ENCODE measurements around the gene DGKZ.

The DGKZ gene

GRCh38 chr11:46381819-46382645, 34.8 kb downstream of the DGKZ start:
- no peak for DNase-seq

DNA sequence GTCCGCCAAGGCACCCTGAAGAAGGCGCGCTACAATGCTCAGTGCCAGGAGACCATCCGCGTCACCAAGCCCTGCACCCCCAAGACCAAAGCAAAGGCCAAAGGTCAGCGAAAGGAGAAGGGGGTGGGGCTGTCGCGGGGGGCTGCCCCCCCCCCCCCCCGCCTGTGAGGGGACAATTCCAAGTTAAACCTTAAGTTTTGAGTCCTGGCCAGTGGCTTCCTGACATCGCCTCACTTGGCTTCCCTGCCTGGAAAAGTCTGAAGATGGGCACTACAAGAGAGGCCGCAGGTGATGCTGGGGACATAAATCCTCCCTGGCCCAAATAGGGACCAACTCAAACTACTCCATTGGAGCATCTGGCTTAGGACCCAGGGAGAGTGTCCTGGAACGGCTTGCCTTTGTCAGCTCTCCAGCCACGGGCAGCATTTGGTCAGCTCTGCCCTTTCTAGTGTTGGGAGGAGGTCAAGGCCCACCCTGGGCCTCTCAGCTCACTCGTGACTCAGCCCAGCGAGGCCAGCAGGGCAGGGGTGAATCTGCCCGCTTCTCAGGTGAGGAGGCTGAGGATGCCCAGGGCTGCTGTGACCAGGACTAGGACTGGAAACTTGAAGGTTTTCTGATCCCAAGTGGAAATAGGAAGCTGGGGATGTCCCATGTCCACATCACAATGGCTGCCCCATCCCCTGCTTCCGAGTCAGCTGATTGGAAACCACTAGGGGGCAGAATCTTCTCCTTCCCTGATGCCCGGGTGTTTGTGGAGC, 35.6 kb downstream of the DGKZ start:
- DNase-seq: no peak

DNA sequence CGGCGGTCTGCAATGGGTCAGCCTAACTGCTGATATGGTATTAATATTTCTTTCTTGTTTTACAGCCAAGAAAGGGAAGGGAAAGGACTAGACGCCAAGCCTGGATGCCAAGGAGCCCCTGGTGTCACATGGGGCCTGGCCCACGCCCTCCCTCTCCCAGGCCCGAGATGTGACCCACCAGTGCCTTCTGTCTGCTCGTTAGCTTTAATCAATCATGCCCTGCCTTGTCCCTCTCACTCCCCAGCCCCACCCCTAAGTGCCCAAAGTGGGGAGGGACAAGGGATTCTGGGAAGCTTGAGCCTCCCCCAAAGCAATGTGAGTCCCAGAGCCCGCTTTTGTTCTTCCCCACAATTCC, 36.1 kb downstream of the DGKZ start:
- no peak for DNase-seq

DNA sequence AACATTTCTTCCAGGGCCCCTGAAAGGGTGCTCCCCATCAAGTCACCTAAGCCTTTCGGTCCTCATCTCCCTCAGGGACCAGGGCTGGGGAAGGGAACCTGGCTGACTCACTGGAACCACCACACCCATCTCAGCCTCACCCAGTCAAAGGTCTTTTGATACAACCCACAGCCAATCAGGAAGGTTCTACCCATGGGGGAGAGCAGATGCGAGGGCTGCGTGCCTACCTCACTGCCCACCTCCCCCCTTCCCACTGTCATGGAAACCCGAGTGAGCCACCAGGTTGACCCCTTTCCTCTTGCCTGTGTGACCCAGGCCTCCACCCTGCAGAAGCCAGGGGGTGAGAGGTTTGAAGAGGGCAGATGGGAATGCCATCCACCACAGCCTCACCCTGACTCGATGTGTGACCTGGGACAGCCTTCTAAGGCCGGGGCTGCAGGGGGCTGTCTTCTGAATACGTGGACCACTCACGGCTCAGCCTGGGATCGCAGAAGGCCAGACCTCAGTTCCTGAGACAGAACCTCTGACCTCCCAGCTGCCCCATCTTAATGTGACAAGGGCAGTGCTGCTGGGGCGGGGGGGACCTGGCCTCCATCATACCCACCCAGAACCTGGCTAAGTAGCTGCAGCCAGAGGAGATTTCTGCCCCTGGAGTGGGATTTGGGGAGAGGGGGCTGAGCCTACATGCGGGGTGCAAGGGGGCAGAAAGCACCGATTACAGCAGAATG, 36.9 kb downstream of the DGKZ start:
- no peak for DNase-seq

GRCh38 chr11:46385169-46386004, 38.1 kb downstream of the DGKZ start:
- no peak for DNase-seq

DNA sequence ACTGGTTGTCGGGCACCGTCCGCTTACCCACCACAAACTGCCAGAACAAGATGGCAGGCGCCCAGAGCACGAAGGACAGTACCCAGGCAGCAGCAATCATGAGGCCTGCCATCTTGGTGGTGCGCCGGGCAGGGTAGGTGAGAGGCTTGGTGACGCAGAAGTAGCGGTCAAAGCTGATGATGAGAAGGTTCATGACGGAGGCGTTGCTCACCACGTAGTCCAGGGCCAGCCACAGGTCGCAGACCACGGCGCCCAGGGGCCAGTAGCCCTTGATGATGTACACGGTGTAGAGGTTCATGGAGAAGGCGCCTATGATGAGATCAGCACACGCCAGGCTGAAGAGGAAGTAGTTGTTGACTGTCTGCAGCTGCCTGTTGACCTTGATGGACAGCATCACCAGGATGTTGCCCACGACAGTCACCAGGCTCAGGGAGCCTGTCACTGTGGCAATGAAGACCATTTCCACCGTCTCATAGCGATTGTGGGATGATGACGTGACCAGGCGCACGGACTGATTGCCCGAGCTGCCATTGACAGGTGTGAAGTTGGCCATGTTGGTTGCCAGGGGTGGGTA, 38.8 kb downstream of the DGKZ start:
- no peak for DNase-seq

GRCh38 chr11:46386674-46387073, 39.4 kb downstream of the DGKZ start:
- no peak for DNase-seq

- DNase-seq: no peak
These were observed 40.2 kb downstream of the DGKZ start for GRCh38 chr11:46387456-46387855.

GRCh38 chr11:46387919-46388618, 40.8 kb downstream of the DGKZ start:
- DNase-seq: no peak

DNA sequence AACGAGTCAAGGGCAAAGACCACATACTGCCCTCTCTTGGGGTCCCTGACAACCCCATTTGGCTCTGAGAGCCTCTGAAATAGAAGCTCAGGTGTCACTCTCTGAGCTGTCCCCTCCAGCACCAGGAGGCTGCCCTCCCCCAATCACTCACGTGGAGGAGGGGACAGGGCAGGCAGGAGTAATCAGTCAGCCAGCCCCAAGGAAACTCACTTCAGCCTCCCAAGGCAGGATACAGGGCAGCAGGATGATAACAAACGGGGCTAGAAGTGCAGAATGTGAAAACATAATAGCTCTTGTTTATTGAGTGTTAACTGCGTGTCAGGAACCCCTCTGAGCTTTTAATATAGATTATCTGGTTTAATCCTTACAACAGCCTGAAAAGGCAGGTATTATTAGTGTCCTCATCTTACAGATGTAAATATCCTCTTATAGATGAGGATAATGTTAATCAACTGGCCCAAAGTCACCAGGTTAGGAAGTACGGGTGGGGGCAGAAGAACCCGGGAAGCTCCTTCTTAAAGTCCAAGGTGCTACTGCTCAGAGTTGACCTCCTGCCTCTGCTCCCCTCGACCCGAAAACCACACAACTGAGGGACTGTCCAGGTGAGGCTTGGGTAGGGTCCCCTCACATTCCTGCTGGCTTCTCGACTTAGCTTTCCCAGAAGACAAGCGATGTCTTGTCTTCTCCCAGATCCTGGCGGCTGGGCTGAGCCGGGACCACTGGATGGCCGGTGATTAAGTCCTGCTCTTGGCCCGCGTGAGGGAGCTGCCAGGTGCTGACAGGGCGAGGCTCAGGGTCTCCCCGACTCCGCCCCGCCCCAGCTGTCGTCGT, 41.6 kb downstream of the DGKZ start:
- no peak for DNase-seq

GRCh38 chr11:46389450-46390330, 42.4 kb downstream of the DGKZ start:
- DNase-seq: peak in 1 of 2 experiments; percentile 31

DNA sequence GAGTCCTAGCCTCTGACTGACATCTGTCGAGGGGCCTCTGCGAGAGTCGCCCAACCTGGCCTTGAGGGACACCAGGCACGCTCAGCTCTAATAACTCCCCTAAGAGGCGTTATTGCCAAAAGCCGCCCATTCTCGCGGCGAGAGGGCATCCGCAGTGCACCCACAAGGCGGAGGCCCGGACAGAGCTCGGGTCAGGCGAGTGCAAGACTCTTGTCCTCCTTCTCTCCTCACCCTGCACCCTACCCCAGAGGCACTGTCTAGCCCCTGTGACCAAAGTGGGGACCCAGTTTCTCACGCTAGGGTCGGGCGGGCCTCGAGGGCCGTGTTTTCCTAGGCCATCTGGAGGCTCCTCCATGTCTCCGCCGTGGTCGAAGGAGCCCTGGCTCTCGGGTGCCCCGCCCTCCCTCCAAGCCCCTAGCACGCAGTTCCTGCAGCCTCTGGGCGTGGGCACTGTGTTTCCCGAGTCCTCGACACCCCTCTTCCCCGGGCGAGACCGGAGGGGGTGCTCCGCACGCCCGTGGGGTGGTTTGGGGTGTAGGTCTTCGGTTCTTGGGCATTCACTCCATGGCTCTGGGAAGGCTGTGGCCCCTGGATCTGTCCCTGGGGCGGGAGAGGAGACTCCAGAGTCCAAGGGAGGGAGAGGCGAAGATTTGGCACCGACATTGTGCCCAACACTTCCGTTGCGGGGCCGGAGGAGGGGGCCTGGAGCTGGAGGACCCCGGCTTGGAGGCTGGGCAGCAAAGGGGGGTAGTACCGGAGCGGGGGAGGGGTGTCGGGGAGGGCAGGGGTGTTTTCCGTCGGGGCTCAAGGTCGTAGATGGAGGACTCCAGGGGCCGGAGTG, 43.3 kb downstream of the DGKZ start:
- DNase-seq: no peak

- no peak for DNase-seq
These were observed 43.9 kb downstream of the DGKZ start for GRCh38 chr11:46391186-46391577.

DNA sequence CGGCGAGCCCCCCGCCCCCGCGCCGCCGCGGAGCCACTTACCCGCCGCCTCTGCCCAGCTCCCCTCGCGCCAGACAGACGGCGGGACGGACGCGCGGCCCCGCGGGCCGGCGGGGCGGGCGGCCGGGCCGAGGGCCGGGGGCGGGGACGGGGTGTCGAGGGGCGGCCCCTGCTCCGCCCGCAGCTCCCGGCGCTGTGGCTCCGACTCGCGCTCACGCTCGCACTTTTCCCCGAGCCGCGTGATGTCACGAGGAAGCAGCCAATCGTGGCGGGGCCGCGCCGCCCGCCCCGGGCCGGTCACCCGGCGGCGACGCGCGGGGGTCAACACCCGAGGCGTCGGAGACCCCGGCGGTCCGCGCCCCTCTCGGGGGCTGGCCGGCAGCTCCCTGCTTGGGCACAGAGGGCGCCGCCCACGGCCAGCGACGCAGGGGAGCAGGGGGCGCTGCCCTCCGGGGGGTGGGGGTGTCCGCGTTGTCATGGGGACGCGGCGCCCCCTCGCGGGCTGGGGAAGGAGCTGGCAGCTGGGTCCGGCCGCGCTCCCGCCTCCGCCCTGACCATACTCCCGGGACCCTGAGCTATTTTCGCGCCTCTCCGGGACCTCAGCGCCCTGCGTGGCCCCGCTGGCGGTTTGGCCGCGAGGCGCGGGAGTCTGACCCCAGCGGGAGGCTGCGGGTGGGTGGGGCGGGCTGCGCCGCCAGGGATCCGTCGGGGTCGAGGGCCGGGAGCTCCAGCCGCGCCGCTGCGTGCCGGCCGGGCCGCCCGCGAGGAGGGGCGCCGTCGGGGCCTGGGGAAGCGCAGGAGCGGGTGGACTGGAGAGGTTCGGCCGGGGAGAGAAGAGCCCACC, 44.5 kb downstream of the DGKZ start, which contains the start of gene CHRM4:
TSS of gene CHRM4 (minus strand) at position 199 of the 843 bp plus-strand sequence. CDS start 5,219 bp downstream, outside the sequence.
- no peak for DNase-seq

GRCh38 chr11:46392421-46393230, 45.4 kb downstream of the DGKZ start:
- DNase-seq: peak; percentile 58

DNA sequence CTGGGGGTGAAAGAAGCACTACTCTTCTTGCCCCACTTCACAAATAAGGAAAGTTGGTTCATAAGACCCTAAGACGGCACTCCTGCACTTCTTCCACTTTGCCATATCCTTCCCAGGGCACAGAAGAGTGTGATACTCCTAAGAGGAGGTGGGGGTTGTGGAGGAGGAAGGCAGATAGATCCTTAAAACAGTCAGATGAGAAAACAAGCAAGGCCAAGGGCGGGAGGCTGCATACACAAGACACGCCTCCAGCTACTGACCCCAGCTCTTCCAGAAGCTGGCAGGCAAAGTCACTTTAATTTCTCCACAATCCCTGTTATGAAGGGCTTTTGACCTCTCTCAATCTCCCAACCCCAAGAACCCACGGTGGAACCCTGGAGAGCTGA, 46.0 kb downstream of the DGKZ start:
- DNase-seq: no peak

DNA sequence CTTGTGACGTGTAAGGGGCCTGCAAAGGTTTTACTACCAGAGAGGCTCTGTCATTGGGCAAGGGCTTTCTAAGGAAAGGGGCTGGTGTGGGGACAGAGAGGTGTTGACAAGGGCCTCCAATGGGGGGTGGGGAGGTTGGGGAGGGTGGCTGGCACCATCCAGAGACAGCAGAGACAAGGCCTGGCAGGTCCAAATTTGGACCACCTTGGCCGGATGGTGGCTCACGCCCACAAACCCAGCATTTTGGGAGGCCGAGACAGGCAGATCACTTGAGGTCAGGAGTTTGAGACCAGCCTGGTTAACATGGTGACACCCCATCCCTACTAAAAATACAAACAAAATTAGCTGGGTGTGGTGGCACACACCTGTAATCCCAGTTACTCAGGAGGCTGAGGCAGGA, 46.5 kb downstream of the DGKZ start:
- DNase-seq: no peak
